ENCODE results near the gene TMEM168. TPM values are rescaled to one million over a fixed set of nuclear protein-coding genes. Genes with fewer than 3 reads are reported as not detected.

Gene TMEM168
- total RNA-seq, 1 experiment from 2014 or later = 28.9 TPM

GRCh38 chr7:112743811-112744210 lies 46.4 kb downstream of the TMEM168 start:
- no peaks in the 10 kb centered on the region for H3K36me3 Mint-ChIP-seq (ENCODE audit: insufficient read depth, unreplicated experiment)
- no peaks in the 10 kb centered on the region for H3K36me3 ChIP-seq (ENCODE audit: control insufficient read depth, insufficient read depth, low read length)
- H3K4me1 ChIP-seq = no peaks in the 10 kb centered on the region
- peaks cover 16% of the 10 kb centered on the region for H3K9me3 Mint-ChIP-seq (ENCODE audit: unreplicated experiment)
- H3K4me3 Mint-ChIP-seq (ENCODE audit: unreplicated experiment) = no peak overlapping the region
- no peaks in the 10 kb centered on the region for H3K27me3 Mint-ChIP-seq (ENCODE audit: insufficient read depth, unreplicated experiment)
- ChIA-PET CTCF (no interaction called here), POLR2A (no interaction called here)
- no peaks in the 10 kb centered on the region for H3K4me1 Mint-ChIP-seq (ENCODE audit: low read depth, unreplicated experiment)
- no peak overlapping the region for H3K4me3 ChIP-seq (ENCODE audit: low read depth, low read length)
- DNase-seq = no peak
- H3K9me3 ChIP-seq = no peaks in the 10 kb centered on the region
- H3K27ac Mint-ChIP-seq (ENCODE audit: unreplicated experiment) = no peak overlapping the region
- no peak for TF ChIP-seq CTCF (IDR thresholded peaks at IDR 0.05; ENCODE audit: insufficient read depth in 1 of 2, low read depth in 1 of 2, low read length in 1 of 2, severe bottlenecking in 1 of 2, unreplicated experiment in 1 of 2)
- intact Hi-C loops (cut with micrococcal nuclease; ENCODE audit: unreplicated experiment) = loop anchor here (10.0 kb wide), 1 partner anchor 151 kb away; no protein-coding TSS in a partner anchor
- H3K27me3 ChIP-seq (replicated peaks; ENCODE audit: control insufficient read depth, insufficient read depth, low read length) = no peaks in the 10 kb centered on the region
- BruUV-seq (replicated peaks) = no TSS peak

GRCh38 chr7:112740667-112741066 lies 49.5 kb downstream of the TMEM168 start:
- DNase-seq = no peak
- Histone ChIP-seq H3K9me3 (no peaks in the 10 kb centered on the region), H3K4me3 (ENCODE audit: low read depth, low read length) (no peak overlapping the region), H3K36me3 (ENCODE audit: control insufficient read depth, insufficient read depth, low read length) (no peaks in the 10 kb centered on the region), H3K27me3 (replicated peaks; ENCODE audit: control insufficient read depth, insufficient read depth, low read length) (no peaks in the 10 kb centered on the region), H3K4me1 (no peaks in the 10 kb centered on the region)
- no peak overlapping the region for H3K27ac Mint-ChIP-seq (ENCODE audit: unreplicated experiment)
- no peaks in the 10 kb centered on the region for H3K4me1 Mint-ChIP-seq (ENCODE audit: low read depth, unreplicated experiment)
- ChIA-PET POLR2A (no interaction called here), CTCF (interaction anchor here (0.6 kb wide), 1 partner anchor 1000 kb away, joined by 3 read pairs; no protein-coding TSS in a partner anchor)
- TF ChIP-seq CTCF (IDR thresholded peaks at IDR 0.05; ENCODE audit: insufficient read depth in 1 of 2, low read depth in 1 of 2, low read length in 1 of 2, severe bottlenecking in 1 of 2, unreplicated experiment in 1 of 2) = no peak
- intact Hi-C loops (cut with micrococcal nuclease; ENCODE audit: unreplicated experiment) = loop anchor here (10.0 kb wide), 1 partner anchor 154 kb away; no protein-coding TSS in a partner anchor
- H3K36me3 Mint-ChIP-seq (ENCODE audit: insufficient read depth, unreplicated experiment) = no peaks in the 10 kb centered on the region
- no TSS peak for BruUV-seq (replicated peaks)
- H3K9me3 Mint-ChIP-seq (ENCODE audit: unreplicated experiment) = peaks cover 22% of the 10 kb centered on the region
- no peak overlapping the region for H3K4me3 Mint-ChIP-seq (ENCODE audit: unreplicated experiment)
- no peaks in the 10 kb centered on the region for H3K27me3 Mint-ChIP-seq (ENCODE audit: insufficient read depth, unreplicated experiment)

DNA sequence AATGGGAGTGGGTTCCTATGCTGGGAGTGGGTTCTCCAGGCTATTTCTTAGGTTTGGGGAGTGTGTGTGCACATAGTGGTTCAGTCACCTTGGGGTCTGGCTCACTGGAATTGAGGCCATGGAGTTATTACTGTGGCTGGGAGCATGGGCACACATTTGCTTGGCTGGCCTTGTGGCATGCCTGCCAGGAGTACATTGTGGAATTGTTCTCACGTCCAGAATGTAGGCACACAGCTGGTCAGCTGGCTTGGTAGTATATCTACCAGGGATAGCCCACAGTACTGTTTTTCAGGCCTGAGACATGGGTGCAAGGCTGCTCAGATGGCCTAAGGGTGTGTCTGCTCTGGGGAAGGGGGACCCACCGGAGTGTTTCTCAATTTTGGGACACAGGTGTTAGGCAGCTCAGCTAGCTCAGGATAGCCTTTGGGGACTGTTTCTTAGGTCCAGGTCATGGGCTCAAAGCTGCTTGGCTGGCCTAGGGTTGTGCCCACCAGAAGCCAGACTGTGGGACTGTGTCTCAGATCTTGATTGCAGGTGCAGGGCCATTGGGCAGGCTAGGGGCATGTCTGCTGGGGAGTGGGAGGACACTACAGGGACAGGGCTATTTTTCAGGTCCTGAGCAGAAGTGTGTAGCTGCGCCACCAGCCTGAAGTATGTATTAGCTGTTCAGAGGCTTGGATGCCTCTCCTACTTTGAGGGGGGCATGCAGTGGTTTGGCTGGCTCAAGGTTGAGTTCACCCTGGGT lies 50.6 kb downstream of the TMEM168 start:
- Mint-ChIP-seq H3K9me3 (ENCODE audit: unreplicated experiment) (peaks cover 29% of the 10 kb centered on the region), H3K36me3 (ENCODE audit: insufficient read depth, unreplicated experiment) (no peaks in the 10 kb centered on the region), H3K27ac (ENCODE audit: unreplicated experiment) (no peak overlapping the region), H3K4me3 (ENCODE audit: unreplicated experiment) (no peak overlapping the region), H3K4me1 (ENCODE audit: low read depth, unreplicated experiment) (no peaks in the 10 kb centered on the region), H3K27me3 (ENCODE audit: insufficient read depth, unreplicated experiment) (no peaks in the 10 kb centered on the region)
- intact Hi-C loops (cut with micrococcal nuclease; ENCODE audit: unreplicated experiment) = loop anchor here (10.0 kb wide), 1 partner anchor 155 kb away; no protein-coding TSS in a partner anchor
- H3K4me3 ChIP-seq (ENCODE audit: low read depth, low read length) = no peak overlapping the region
- no peaks in the 10 kb centered on the region for H3K4me1 ChIP-seq
- no peaks in the 10 kb centered on the region for H3K36me3 ChIP-seq (ENCODE audit: control insufficient read depth, insufficient read depth, low read length)
- POLR2A ChIA-PET = no interaction called here
- no peaks in the 10 kb centered on the region for H3K27me3 ChIP-seq (replicated peaks; ENCODE audit: control insufficient read depth, insufficient read depth, low read length)
- no peak for DNase-seq
- CTCF ChIA-PET = interaction anchor here (0.6 kb wide), 1 partner anchor 1001 kb away, joined by 3 read pairs; no protein-coding TSS in a partner anchor
- no TSS peak for BruUV-seq (replicated peaks)
- H3K9me3 ChIP-seq = no peaks in the 10 kb centered on the region
- no peak for TF ChIP-seq CTCF (IDR thresholded peaks at IDR 0.05; ENCODE audit: insufficient read depth in 1 of 2, low read depth in 1 of 2, low read length in 1 of 2, severe bottlenecking in 1 of 2, unreplicated experiment in 1 of 2)

Data from Caco-2 (cell line).